Fibroblast of the aortic adventitia (primary cell): ENCODE results near the gene FSIP1. TPM values are rescaled to one million over a fixed set of nuclear protein-coding genes. Genes with fewer than 3 reads are reported as not detected.
A peak's percentile ranks its signal among the peaks of the same experiment; 100 is the strongest.

Source experiments
- DNase-seq: peaks from one replicate; pipeline ENCODE4 v3.0.0-alpha.2; 2010; ENCODE audit warnings: low read depth
- H3K4me3 ChIP-seq: 2 replicates; pipeline ENCODE4 v1.5.1; 2011; ENCODE audit warnings: low read depth, mild to moderate bottlenecking, control low read depth, low read length, moderate library complexity
- total RNA-seq: library from RNA; depleted of rRNA; stranded (reverse); fragments of >200 nt; gene quantifications from 2 replicates; pipeline ENCODE4 v1.2.3, GENCODE V29; 2012; ENCODE audit warnings: low replicate concordance
- TF ChIP-seq, protein P1 (sequence below): IDR thresholded peaks from 2 replicates; pipeline ENCODE4 v1.5.1; 2011; ENCODE audit warnings: mild to moderate bottlenecking, low read length, control low read depth, inconsistent platforms; ENCODE audit not compliant: insufficient read depth

FSIP1 gene
- total RNA-seq, 1 donor = 4.2 TPM

DNA sequence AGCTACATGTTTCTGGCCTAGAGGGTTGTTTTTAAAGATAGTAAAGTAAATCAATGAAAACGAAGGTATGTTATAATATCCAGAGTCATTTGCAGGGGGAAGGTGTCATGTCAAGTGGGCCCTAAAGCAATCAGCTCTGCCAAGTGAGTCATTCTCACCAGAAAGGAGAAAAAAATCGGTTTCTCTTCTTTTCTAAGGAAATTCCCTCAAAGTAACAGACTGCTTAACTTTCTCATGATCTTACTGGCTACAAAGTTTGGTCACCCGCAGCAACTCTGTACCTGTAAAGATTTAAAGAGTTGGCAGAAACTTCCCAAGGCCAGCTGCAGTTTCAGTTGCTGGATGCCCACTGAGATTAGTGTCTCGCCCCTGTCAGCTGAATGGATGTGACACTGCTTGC, 5.5 kb upstream of the FSIP1 start:
- TF ChIP-seq, protein P1, sequence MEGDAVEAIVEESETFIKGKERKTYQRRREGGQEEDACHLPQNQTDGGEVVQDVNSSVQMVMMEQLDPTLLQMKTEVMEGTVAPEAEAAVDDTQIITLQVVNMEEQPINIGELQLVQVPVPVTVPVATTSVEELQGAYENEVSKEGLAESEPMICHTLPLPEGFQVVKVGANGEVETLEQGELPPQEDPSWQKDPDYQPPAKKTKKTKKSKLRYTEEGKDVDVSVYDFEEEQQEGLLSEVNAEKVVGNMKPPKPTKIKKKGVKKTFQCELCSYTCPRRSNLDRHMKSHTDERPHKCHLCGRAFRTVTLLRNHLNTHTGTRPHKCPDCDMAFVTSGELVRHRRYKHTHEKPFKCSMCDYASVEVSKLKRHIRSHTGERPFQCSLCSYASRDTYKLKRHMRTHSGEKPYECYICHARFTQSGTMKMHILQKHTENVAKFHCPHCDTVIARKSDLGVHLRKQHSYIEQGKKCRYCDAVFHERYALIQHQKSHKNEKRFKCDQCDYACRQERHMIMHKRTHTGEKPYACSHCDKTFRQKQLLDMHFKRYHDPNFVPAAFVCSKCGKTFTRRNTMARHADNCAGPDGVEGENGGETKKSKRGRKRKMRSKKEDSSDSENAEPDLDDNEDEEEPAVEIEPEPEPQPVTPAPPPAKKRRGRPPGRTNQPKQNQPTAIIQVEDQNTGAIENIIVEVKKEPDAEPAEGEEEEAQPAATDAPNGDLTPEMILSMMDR = no peak
- H3K4me3 ChIP-seq = no peak overlapping the region
- peak; percentile 49 for DNase-seq

DNA sequence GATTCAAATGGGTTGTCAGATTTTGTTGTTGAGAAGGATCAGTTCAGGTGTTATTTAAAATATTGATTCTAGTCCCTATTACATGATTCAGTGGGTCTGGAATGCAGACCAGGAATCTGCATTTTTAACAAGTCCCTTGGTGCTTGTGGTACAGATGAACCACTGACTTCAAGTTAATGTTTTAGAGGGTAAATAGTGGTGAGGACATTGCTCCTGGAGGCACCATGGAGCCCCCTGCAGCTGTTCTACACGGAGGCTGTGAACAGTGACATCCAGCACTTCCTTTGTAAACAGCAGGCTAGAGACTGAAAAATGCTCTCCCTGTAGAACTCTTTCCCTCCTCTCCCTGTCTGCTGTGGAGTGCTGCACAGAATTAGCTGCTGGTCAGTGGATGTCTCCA, 4.8 kb upstream of the FSIP1 start:
- TF ChIP-seq, protein P1 = no peak
- no peak overlapping the region for H3K4me3 ChIP-seq
- DNase-seq = no peak

DNA sequence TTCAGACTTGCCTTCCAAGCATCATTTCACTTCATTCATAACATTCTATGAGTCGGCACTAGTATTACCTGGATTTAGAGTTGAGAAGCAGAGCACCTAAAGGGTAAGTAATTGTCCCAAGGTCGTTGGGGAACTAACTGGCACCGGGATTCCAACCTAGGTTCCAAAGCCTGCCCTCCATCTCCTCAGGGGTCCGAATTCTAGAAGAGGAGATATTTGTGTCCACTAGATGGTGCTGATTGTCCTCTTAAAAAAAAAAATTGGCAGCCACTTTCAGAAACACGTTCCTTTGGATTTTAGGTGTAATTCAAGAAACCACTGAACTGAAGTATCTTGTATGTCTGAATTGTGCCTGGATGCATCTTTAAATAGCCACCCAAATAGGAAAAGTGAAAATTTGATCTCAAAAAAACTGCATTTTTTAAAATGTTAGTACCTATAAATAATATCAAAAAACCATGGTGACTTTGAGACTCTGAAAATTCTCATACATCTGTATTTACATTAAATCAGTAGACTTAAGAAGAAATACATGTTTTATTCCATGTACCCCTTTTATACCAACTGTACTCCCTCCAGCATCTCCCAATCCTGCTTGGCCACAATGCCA, 3.9 kb upstream of the FSIP1 start:
- DNase-seq = peak; percentile 86
- H3K4me3 ChIP-seq = no peak overlapping the region
- TF ChIP-seq, protein P1 = peak; percentile 53

DNA sequence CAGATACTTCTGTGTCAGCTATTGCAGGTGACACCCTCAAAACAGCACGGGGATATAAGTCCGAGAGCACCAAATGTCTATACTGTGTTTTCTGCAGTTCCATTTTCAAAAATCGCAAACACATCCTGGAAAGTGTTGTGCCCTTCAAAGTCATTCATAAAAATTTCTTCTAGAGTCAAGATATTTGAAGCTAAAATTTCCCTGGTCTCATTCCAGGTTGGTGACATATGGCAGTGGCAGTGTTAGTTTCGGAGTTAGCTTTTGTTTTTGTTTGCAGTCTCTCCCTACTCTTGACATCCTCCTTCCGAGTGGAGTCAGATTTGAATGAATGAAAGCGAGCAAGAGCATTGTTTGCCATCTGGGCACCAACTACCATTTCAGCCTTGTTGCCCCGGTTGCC, 3.2 kb upstream of the FSIP1 start:
- DNase-seq = no peak
- TF ChIP-seq, protein P1 = no peak
- no peak overlapping the region for H3K4me3 ChIP-seq

DNA sequence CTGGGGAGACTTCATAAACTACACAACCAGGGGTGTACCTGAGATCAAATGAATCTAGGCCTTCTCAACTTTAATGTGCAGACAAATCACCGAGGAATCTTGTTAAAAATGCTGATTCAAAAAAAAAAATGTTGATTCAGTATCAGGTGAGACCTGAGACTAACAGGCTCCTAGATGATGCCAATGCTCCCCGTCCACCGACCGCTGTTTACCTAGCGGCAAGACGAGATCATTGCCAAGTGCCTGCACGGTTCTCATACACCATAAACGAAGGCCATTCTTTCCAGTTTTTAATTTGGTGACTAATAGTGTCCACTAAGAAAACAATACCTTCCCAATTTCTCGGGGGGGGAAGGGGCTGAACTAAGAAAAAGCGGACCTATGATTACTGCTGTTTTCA, 2.5 kb upstream of the FSIP1 start:
- TF ChIP-seq, protein P1 = no peak
- H3K4me3 ChIP-seq = no peak overlapping the region
- DNase-seq = no peak

DNA sequence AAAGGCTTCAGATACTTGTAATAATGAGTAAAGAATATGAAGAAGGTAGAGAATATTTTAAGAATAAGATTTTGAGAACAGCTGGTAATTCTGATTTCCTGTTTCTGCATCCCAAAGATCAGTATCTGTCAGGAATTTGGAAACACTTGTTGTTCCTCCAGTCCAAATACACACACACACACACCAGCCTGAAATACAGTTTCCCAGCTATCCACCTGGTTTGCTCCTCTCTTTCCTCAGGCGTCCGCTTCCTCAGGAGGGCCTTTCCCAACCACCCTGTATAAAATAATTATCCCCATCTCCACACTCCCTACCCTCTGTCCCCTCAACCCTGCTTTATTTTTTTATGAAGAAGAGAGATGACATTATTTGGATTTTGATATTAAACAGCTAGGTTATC, 2.0 kb upstream of the FSIP1 start:
- H3K4me3 ChIP-seq = no peak overlapping the region
- TF ChIP-seq, protein P1 = no peak
- DNase-seq = no peak

DNA sequence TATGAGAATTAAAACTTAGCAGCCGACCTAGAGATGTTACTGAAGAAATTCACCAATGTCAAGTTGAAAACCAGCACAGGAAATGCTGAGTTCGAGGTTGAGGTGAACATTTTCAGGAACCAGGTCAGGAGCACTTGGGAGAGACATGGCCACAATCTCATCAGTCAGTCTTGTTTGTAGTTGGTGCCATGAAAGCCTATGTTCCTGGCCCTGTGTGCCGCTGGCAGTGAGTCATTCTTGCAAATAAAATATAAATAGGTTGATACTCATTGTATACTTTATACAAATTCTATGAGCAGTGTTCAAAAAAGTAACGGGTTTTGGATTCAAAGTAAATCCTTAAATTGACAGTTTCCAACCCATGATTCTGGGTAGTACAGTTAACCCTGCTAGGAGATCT, 1.5 kb upstream of the FSIP1 start:
- TF ChIP-seq, protein P1 = no peak
- peak overlapping the region; percentile 93 for H3K4me3 ChIP-seq
- DNase-seq = peak; percentile 43
